ENCODE measurements around the gene FXN.

DNA sequence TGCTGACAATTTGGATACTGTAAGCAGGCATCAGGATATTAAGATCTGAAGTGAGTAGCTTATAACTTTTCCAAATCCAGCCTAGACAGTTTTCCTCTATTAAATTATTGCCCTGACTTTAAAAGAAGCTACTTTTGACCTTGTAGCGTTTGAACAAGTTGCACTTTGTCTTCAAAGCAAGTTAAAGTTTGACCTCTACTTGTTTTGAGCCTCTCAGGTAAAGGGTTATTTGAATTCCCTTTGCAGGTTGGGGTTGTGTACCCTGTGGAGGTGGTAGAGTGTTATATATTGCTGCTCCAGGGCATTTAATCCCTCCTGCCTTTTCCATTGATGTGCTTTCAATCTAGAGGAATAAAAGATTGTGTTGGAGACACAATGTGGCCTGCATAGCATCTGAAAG, 30.1 kb downstream of the FXN start:
- TF ChIP-seq, protein P1, sequence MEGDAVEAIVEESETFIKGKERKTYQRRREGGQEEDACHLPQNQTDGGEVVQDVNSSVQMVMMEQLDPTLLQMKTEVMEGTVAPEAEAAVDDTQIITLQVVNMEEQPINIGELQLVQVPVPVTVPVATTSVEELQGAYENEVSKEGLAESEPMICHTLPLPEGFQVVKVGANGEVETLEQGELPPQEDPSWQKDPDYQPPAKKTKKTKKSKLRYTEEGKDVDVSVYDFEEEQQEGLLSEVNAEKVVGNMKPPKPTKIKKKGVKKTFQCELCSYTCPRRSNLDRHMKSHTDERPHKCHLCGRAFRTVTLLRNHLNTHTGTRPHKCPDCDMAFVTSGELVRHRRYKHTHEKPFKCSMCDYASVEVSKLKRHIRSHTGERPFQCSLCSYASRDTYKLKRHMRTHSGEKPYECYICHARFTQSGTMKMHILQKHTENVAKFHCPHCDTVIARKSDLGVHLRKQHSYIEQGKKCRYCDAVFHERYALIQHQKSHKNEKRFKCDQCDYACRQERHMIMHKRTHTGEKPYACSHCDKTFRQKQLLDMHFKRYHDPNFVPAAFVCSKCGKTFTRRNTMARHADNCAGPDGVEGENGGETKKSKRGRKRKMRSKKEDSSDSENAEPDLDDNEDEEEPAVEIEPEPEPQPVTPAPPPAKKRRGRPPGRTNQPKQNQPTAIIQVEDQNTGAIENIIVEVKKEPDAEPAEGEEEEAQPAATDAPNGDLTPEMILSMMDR (IDR thresholded peaks at IDR 0.05; ENCODE audit: insufficient read depth, low read depth, low read length) = no peak
- TF ChIP-seq EZH2 (IDR thresholded peaks at IDR 0.05; ENCODE audit: insufficient read depth, low read length) = no peak
